ENCODE results near the gene PREP. TPM values are rescaled to one million over a fixed set of nuclear protein-coding genes. Genes with fewer than 3 reads are reported as not detected.
"Not testable (repeated sequence)": the region's sequence is repeated elsewhere in the genome, so short reads cannot be mapped to it uniquely, and the experiment has no call there.

Gene PREP
- total RNA-seq, 1 donor from 2014 or later: 47.8 TPM

DNA sequence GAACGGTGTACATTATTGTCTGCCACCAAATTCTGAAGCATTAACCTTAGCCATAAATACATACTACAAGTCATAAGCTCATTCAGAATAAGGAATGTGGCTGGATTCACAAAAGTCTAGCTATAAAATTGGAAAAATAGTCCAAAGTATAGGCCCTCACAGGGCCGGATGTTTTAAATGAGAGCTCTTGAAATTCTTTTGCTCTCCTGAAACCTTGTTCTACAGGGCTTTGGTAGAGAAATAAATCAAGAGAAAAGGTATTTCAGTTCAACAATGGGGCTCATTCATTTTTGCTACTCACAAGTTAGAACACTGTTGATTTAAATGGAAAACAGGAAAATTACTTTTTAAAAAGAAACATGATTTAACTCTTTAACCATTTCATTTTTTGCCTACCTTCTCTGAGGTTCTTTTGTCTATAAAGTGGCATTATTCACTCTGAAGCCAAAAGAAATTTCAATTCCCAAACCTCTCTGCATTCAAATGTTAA, 58.0 kb downstream of the PREP start:
- no peak overlapping the region for H3K4me3 Mint-ChIP-seq
- peaks cover 40% of the 10 kb centered on the region for H3K36me3 Mint-ChIP-seq
- TF ChIP-seq CTCF (IDR thresholded peaks at IDR 0.05; ENCODE audit: unreplicated experiment): no peak
- H3K27me3 Mint-ChIP-seq (ENCODE audit: low read depth): no peaks in the 10 kb centered on the region
- peaks cover 14% of the 10 kb centered on the region for H3K4me1 Mint-ChIP-seq
- H3K9me3 Mint-ChIP-seq: peaks cover 22% of the 10 kb centered on the region
- no peak for DNase-seq (ENCODE audit: low spot score in 2 of 2, unreplicated experiment in 2 of 2)
- peak overlapping the region; percentile 69 for H3K27ac Mint-ChIP-seq

GRCh38 chr6:105338350-105338983, 64.4 kb downstream of the PREP start:
- not testable (repeated sequence) for H3K27ac Mint-ChIP-seq; H3K27me3 Mint-ChIP-seq (ENCODE audit: low read depth); H3K4me1 Mint-ChIP-seq; DNase-seq (ENCODE audit: low spot score in 2 of 2, unreplicated experiment in 2 of 2); H3K4me3 Mint-ChIP-seq
- Mint-ChIP-seq H3K36me3 (peaks cover 62% of the 10 kb centered on the region), H3K9me3 (peaks cover 27% of the 10 kb centered on the region)

DNA sequence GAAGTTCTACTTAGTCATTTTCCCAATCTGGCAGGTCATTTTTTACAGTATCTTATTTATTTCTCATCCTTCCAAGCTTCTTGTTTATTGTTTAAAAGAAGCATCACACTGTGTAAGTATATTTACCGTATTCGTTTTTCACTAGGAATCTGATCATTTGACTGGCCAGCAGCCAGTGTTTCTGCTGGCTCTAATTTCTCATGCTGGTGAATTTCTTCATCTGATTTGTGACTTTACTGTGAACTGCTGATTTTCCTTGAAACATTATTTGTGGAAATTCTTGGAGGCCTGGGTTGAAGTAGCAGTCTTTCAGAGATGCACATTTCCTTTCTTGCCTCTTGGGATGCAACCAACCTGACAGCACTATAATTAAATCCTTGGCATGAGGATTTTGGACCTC, 65.9 kb downstream of the PREP start:
- no peak for DNase-seq (ENCODE audit: low spot score in 2 of 2, unreplicated experiment in 2 of 2)
- Mint-ChIP-seq H3K9me3 (peaks cover 20% of the 10 kb centered on the region), H3K36me3 (peaks cover 60% of the 10 kb centered on the region), H3K4me3 (no peak overlapping the region), H3K4me1 (peaks cover 9% of the 10 kb centered on the region), H3K27ac (no peak overlapping the region), H3K27me3 (ENCODE audit: low read depth) (no peaks in the 10 kb centered on the region)
- TF ChIP-seq CTCF (IDR thresholded peaks at IDR 0.05; ENCODE audit: unreplicated experiment): no peak

DNA sequence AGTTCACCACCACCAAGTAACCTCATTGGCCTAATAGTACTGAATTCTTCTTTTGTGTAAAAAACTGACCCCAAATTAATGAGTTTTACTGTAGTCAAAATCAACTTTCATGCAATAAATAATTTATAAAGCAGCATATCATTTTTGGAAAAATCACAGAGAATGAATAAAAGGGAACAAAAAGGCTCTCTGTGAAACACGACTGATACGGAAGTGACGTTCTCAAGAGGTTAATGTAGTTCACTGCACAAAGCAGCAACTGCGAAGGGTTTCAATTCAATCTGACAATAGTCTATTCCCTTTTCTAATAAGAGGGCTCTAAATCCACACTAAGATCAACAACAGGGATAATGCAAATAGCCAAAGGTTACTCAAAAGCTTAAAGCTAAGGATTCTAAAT, 70.3 kb downstream of the PREP start:
- TF ChIP-seq CTCF (IDR thresholded peaks at IDR 0.05; ENCODE audit: unreplicated experiment): no peak
- Mint-ChIP-seq H3K9me3 (no peaks in the 10 kb centered on the region), H3K27ac (no peak overlapping the region), H3K4me3 (no peak overlapping the region), H3K4me1 (peaks cover 28% of the 10 kb centered on the region), H3K27me3 (ENCODE audit: low read depth) (no peaks in the 10 kb centered on the region), H3K36me3 (peaks cover 33% of the 10 kb centered on the region)
- no peak for DNase-seq (ENCODE audit: low spot score in 2 of 2, unreplicated experiment in 2 of 2)

DNA sequence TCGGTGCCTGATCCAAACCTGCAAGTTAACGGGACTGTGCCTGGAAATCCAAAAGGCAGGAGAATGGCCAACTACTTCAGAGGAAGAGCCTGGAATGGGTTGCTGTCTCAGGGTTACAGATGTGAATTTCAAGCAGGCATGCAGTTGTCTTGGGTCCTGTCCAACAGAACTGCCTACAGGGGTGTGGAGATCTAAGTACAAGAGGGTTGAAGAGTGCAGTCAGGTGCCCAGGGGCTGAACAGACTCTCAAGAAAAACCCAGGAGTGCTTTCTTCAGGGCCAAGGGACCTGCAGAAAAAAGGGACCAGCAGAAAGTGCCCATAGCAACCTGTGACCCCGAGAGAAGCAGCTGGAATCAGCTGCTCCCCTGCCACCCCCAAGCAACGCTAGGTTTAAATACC, 71.0 kb downstream of the PREP start:
- peaks cover 33% of the 10 kb centered on the region for H3K36me3 Mint-ChIP-seq
- no peak for TF ChIP-seq CTCF (IDR thresholded peaks at IDR 0.05; ENCODE audit: unreplicated experiment)
- H3K4me3 Mint-ChIP-seq: no peak overlapping the region
- H3K27ac Mint-ChIP-seq: peak overlapping the region; percentile 27
- DNase-seq (ENCODE audit: low spot score in 2 of 2, unreplicated experiment in 2 of 2): no peak
- no peaks in the 10 kb centered on the region for H3K27me3 Mint-ChIP-seq (ENCODE audit: low read depth)
- peaks cover 29% of the 10 kb centered on the region for H3K4me1 Mint-ChIP-seq
- H3K9me3 Mint-ChIP-seq: no peaks in the 10 kb centered on the region

DNA sequence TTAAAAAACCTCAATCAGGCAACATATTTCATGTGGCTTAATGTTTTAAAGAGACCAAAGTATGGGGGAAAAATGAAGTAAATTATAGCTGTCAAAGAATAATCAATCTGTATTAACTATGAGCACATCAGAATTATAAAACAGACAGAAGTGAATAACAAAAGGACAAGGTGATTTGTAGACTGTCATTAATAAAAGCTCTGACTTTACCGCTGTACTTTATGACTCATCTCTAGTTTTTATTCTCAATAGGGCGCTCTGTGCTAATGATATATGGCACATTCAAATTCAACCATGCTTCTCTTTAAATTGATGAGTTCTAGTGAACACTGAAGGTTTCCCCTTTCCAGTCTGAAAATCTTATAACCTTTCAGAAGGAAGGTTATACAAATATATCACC, 72.0 kb downstream of the PREP start:
- H3K4me1 Mint-ChIP-seq: peaks cover 34% of the 10 kb centered on the region
- H3K4me3 Mint-ChIP-seq: no peak overlapping the region
- no peaks in the 10 kb centered on the region for H3K9me3 Mint-ChIP-seq

More for the DNA sequence above, 72.0 kb downstream of the PREP start:
- Mint-ChIP-seq H3K27me3 (ENCODE audit: low read depth) (no peaks in the 10 kb centered on the region), H3K27ac (peak overlapping the region; percentile 36), H3K36me3 (peaks cover 29% of the 10 kb centered on the region)
- DNase-seq (ENCODE audit: low spot score in 2 of 2, unreplicated experiment in 2 of 2): no peak
- TF ChIP-seq CTCF (IDR thresholded peaks at IDR 0.05; ENCODE audit: unreplicated experiment): no peak
